GM19025 (cell line): ENCODE measurements around the gene CNTNAP5.

Source experiments
- ATAC-seq: cut with Tn5 transposase; IDR thresholded peaks from one replicate; pipeline ENCODE4 v1.9.1; 2021; ENCODE audit warnings: mild to moderate bottlenecking, low read depth, moderate library complexity; ENCODE audit not compliant: unreplicated experiment

The CNTNAP5 gene

GRCh38 chr2:124053796-124054195, 28.7 kb downstream of the CNTNAP5 start:
- ATAC-seq: no peak

GRCh38 chr2:124063596-124063995, 38.5 kb downstream of the CNTNAP5 start:
- ATAC-seq: no peak

- no peak for ATAC-seq
Measured at GRCh38 chr2:124065636-124066035, 40.5 kb downstream of the CNTNAP5 start.

GRCh38 chr2:124066776-124067175, 41.7 kb downstream of the CNTNAP5 start:
- no peak for ATAC-seq

GRCh38 chr2:124079045-124079444, 54.0 kb downstream of the CNTNAP5 start:
- no peak for ATAC-seq

- ATAC-seq: no peak
Measured at GRCh38 chr2:124080281-124081153, 55.4 kb downstream of the CNTNAP5 start.

GRCh38 chr2:124081154-124081716, 56.1 kb downstream of the CNTNAP5 start:
- ATAC-seq: no peak

GRCh38 chr2:124088616-124089015, 63.5 kb downstream of the CNTNAP5 start:
- ATAC-seq: no peak

GRCh38 chr2:124091721-124092120, 66.6 kb downstream of the CNTNAP5 start:
- ATAC-seq: no peak

GRCh38 chr2:124092651-124093050, 67.6 kb downstream of the CNTNAP5 start:
- no peak for ATAC-seq

GRCh38 chr2:124104914-124105313, 79.8 kb downstream of the CNTNAP5 start:
- no peak for ATAC-seq

GRCh38 chr2:124112206-124112605, 87.1 kb downstream of the CNTNAP5 start:
- ATAC-seq: no peak

GRCh38 chr2:124112966-124113365, 87.9 kb downstream of the CNTNAP5 start:
- ATAC-seq: no peak

GRCh38 chr2:124120246-124120645, 95.2 kb downstream of the CNTNAP5 start:
- no peak for ATAC-seq

- ATAC-seq: no peak
Measured at GRCh38 chr2:124121106-124121505, 96.0 kb downstream of the CNTNAP5 start.

- no peak for ATAC-seq
Measured at GRCh38 chr2:124121760-124122275, 96.7 kb downstream of the CNTNAP5 start.

GRCh38 chr2:124122340-124122739, 97.3 kb downstream of the CNTNAP5 start:
- ATAC-seq: no peak

GRCh38 chr2:124131276-124131675, 106.2 kb downstream of the CNTNAP5 start:
- ATAC-seq: no peak

GRCh38 chr2:124136110-124136509, 111.0 kb downstream of the CNTNAP5 start:
- no peak for ATAC-seq

GRCh38 chr2:124138076-124138475, 113.0 kb downstream of the CNTNAP5 start:
- no peak for ATAC-seq

GRCh38 chr2:124145982-124146381, 120.9 kb downstream of the CNTNAP5 start:
- ATAC-seq: no peak

- no peak for ATAC-seq
Measured at GRCh38 chr2:124147552-124147951, 122.5 kb downstream of the CNTNAP5 start.
